C4-2B (cell line): ENCODE results near the gene LTBP2.

Source experiments
- CTCF ChIP-seq: fragments of 450-650 bp; conservative IDR thresholded peaks from 2 replicates; pipeline ENCODE4 v1.5.1; 2017; ENCODE audit warnings: mild to moderate bottlenecking
- ZFX ChIP-seq: fragments of 450-650 bp; IDR thresholded peaks from 2 replicates; pipeline ENCODE4 v1.6.1; 2017

- no peak for TF ChIP-seq CTCF
- no peak for TF ChIP-seq ZFX
Measured at GRCh38 chr14:74524076-74524811, 87.8 kb downstream of the LTBP2 start.
